ENCODE measurements around the gene TUSC2.

Gene TUSC2

DNA sequence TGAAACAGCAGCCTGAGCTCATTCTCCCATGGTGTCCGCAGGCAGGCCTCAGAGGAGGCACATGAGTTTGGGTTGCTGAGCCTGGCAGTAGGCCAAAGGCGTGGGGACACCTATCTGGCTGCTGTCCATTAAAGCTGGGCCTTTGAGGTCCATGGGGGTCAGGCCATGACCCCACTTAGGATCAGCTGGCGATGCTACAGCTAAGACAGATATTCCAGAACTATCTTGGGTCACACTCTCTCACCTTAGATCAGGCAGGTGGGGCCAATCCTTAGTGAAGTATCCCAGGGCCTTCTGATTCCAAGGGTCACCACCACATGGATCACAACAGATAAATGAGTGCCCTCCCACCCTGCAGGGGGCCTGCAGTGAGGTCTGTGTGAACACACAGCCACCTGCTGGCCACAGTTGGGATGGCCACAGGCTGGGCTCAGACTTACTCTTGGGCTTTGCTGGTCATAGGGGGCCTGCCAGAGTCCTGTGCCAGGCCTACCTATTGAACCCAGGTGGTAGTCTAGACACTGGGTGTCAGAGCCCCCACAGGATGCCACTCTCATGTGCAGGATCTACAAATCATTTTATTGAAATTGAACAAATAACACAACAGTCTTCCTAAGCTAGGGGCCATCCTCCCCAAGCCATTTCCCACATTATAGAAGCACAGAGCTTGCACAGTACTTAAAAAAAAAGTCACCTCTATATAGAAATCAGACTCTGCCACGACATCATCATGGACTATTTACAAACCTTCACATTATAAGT is 3.5 kb downstream of the TUSC2 start:
- Histone ChIP-seq H3K27me3 (ENCODE audit: control insufficient read depth, insufficient read depth, low read length, poor library complexity, severe bottlenecking) (no peaks in the 10 kb centered on the region), H3K27ac (ENCODE audit: insufficient read depth, low read depth, low read length, poor library complexity, severe bottlenecking) (no peak overlapping the region), H3K4me3 (ENCODE audit: insufficient read depth, low read depth, low read length) (no peak overlapping the region), H3K36me3 (ENCODE audit: control insufficient read depth, insufficient read depth, low read length) (peaks cover 9% of the 10 kb centered on the region), H3K4me1 (ENCODE audit: control insufficient read depth, insufficient read depth, low read length) (peaks cover 26% of the 10 kb centered on the region), H3K9me3 (ENCODE audit: control insufficient read depth, low read length) (no peaks in the 10 kb centered on the region)
- WGBS, 2 experiments, result 67 to 78% methylated on average over 4 of the region's 4 CpGs

GRCh38 chr3:50323614-50324199 is 4.3 kb downstream of the TUSC2 start:
- no peaks in the 10 kb centered on the region for H3K27me3 ChIP-seq (ENCODE audit: control insufficient read depth, insufficient read depth, low read length, poor library complexity, severe bottlenecking)
- H3K36me3 ChIP-seq (ENCODE audit: control insufficient read depth, insufficient read depth, low read length), result peaks cover 13% of the 10 kb centered on the region
- no peak overlapping the region for H3K27ac ChIP-seq (ENCODE audit: insufficient read depth, low read depth, low read length, poor library complexity, severe bottlenecking)
- no peak overlapping the region for H3K4me3 ChIP-seq (ENCODE audit: insufficient read depth, low read depth, low read length)
- peaks cover 28% of the 10 kb centered on the region for H3K4me1 ChIP-seq (ENCODE audit: control insufficient read depth, insufficient read depth, low read length)
- no peaks in the 10 kb centered on the region for H3K9me3 ChIP-seq (ENCODE audit: control insufficient read depth, low read length)
- WGBS, 2 experiments, result 86 to 94% methylated on average over 5 of the region's 5 CpGs

- 68 to 76% methylated on average over 4 of the region's 4 CpGs for WGBS, 2 experiments
- Histone ChIP-seq H3K27me3 (ENCODE audit: control insufficient read depth, insufficient read depth, low read length, poor library complexity, severe bottlenecking) (no peaks in the 10 kb centered on the region), H3K27ac (ENCODE audit: insufficient read depth, low read depth, low read length, poor library complexity, severe bottlenecking) (no peak overlapping the region), H3K9me3 (ENCODE audit: control insufficient read depth, low read length) (no peaks in the 10 kb centered on the region), H3K36me3 (ENCODE audit: control insufficient read depth, insufficient read depth, low read length) (peaks cover 18% of the 10 kb centered on the region), H3K4me3 (ENCODE audit: insufficient read depth, low read depth, low read length) (no peak overlapping the region), H3K4me1 (ENCODE audit: control insufficient read depth, insufficient read depth, low read length) (peaks cover 33% of the 10 kb centered on the region)
Observed at GRCh38 chr3:50323092-50323600, 4.9 kb downstream of the TUSC2 start.

GRCh38 chr3:50322386-50323091 is 5.5 kb downstream of the TUSC2 start, which contains the start of gene HYAL2:
HYAL2 (minus strand) TSS chr3:50322745; CDS start chr3:50320489, 2,256 bp downstream.
- peaks cover 24% of the 10 kb centered on the region for H3K36me3 ChIP-seq (ENCODE audit: control insufficient read depth, insufficient read depth, low read length)
- H3K4me3 ChIP-seq (ENCODE audit: insufficient read depth, low read depth, low read length), result peak within 1 kb of the TSS; percentile 89
- 15 to 17% methylated on average over 31 of the region's 31 CpGs for WGBS, 2 experiments
- no peaks in the 10 kb centered on the region for H3K27me3 ChIP-seq (ENCODE audit: control insufficient read depth, insufficient read depth, low read length, poor library complexity, severe bottlenecking)
- peaks cover 33% of the 10 kb centered on the region for H3K4me1 ChIP-seq (ENCODE audit: control insufficient read depth, insufficient read depth, low read length)
- H3K27ac ChIP-seq (ENCODE audit: insufficient read depth, low read depth, low read length, poor library complexity, severe bottlenecking), result peak within 1 kb of the TSS; percentile 99
- H3K9me3 ChIP-seq (ENCODE audit: control insufficient read depth, low read length), result no peaks in the 10 kb centered on the region

- WGBS, 2 experiments, result 5% methylated on average over 14 of the region's 14 CpGs
- peak overlapping the region; percentile 89 for H3K4me3 ChIP-seq (ENCODE audit: insufficient read depth, low read depth, low read length)
- no peaks in the 10 kb centered on the region for H3K27me3 ChIP-seq (ENCODE audit: control insufficient read depth, insufficient read depth, low read length, poor library complexity, severe bottlenecking)
- peaks cover 31% of the 10 kb centered on the region for H3K4me1 ChIP-seq (ENCODE audit: control insufficient read depth, insufficient read depth, low read length)
- peaks cover 24% of the 10 kb centered on the region for H3K36me3 ChIP-seq (ENCODE audit: control insufficient read depth, insufficient read depth, low read length)
- H3K27ac ChIP-seq (ENCODE audit: insufficient read depth, low read depth, low read length, poor library complexity, severe bottlenecking), result no peak overlapping the region
- H3K9me3 ChIP-seq (ENCODE audit: control insufficient read depth, low read length), result no peaks in the 10 kb centered on the region
Observed at GRCh38 chr3:50322115-50322385, 6.0 kb downstream of the TUSC2 start.

GRCh38 chr3:50321336-50322114 is 6.5 kb downstream of the TUSC2 start:
- no peaks in the 10 kb centered on the region for H3K27me3 ChIP-seq (ENCODE audit: control insufficient read depth, insufficient read depth, low read length, poor library complexity, severe bottlenecking)
- no peaks in the 10 kb centered on the region for H3K9me3 ChIP-seq (ENCODE audit: control insufficient read depth, low read length)
- H3K4me3 ChIP-seq (ENCODE audit: insufficient read depth, low read depth, low read length), result peak overlapping the region; percentile 89
- H3K36me3 ChIP-seq (ENCODE audit: control insufficient read depth, insufficient read depth, low read length), result peaks cover 24% of the 10 kb centered on the region
- peak overlapping the region; percentile 99 for H3K27ac ChIP-seq (ENCODE audit: insufficient read depth, low read depth, low read length, poor library complexity, severe bottlenecking)
- 0% methylated on average over 59 of the region's 59 CpGs for WGBS, 2 experiments
- peaks cover 29% of the 10 kb centered on the region for H3K4me1 ChIP-seq (ENCODE audit: control insufficient read depth, insufficient read depth, low read length)

DNA sequence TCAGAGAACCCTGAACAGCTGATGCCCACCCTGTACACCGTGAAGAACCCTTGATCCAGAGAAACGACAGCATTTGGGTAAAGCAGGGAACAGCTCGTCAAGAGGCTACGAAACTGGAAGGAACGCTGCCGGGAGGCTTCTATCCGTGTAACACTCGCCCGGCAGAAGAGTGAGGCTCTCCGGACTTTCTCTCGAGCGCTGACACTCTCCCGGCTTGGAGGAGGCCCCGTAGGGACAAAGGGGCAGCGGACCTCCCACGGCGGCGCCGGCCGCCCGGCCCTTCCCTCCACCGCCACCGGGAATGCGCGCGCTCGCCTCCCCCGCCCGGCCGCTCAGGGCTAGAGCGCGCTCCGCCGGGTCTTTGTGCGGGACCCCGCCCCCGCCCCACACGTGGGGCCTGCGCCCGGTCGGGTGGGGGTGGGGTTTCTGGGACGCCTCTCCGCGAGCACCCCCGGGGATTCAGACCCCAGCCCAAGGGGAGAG is 7.1 kb downstream of the TUSC2 start:
- no peaks in the 10 kb centered on the region for H3K27me3 ChIP-seq (ENCODE audit: control insufficient read depth, insufficient read depth, low read length, poor library complexity, severe bottlenecking)
- H3K27ac ChIP-seq (ENCODE audit: insufficient read depth, low read depth, low read length, poor library complexity, severe bottlenecking), result peak overlapping the region; percentile 99
- H3K4me1 ChIP-seq (ENCODE audit: control insufficient read depth, insufficient read depth, low read length), result peaks cover 29% of the 10 kb centered on the region
- peaks cover 22% of the 10 kb centered on the region for H3K36me3 ChIP-seq (ENCODE audit: control insufficient read depth, insufficient read depth, low read length)
- H3K9me3 ChIP-seq (ENCODE audit: control insufficient read depth, low read length), result no peaks in the 10 kb centered on the region
- WGBS, 2 experiments, result 0 to 1% methylated on average over 45 of the region's 45 CpGs
- peak overlapping the region; percentile 89 for H3K4me3 ChIP-seq (ENCODE audit: insufficient read depth, low read depth, low read length)

GRCh38 chr3:50319894-50320625 is 8.0 kb downstream of the TUSC2 start:
- Histone ChIP-seq H3K36me3 (ENCODE audit: control insufficient read depth, insufficient read depth, low read length) (peaks cover 20% of the 10 kb centered on the region), H3K27me3 (ENCODE audit: control insufficient read depth, insufficient read depth, low read length, poor library complexity, severe bottlenecking) (no peaks in the 10 kb centered on the region), H3K4me1 (ENCODE audit: control insufficient read depth, insufficient read depth, low read length) (peaks cover 29% of the 10 kb centered on the region), H3K27ac (ENCODE audit: insufficient read depth, low read depth, low read length, poor library complexity, severe bottlenecking) (no peak overlapping the region), H3K9me3 (ENCODE audit: control insufficient read depth, low read length) (no peaks in the 10 kb centered on the region), H3K4me3 (ENCODE audit: insufficient read depth, low read depth, low read length) (peak overlapping the region; percentile 89)
- 93% methylated on average over 29 of the region's 29 CpGs for WGBS, 2 experiments

DNA sequence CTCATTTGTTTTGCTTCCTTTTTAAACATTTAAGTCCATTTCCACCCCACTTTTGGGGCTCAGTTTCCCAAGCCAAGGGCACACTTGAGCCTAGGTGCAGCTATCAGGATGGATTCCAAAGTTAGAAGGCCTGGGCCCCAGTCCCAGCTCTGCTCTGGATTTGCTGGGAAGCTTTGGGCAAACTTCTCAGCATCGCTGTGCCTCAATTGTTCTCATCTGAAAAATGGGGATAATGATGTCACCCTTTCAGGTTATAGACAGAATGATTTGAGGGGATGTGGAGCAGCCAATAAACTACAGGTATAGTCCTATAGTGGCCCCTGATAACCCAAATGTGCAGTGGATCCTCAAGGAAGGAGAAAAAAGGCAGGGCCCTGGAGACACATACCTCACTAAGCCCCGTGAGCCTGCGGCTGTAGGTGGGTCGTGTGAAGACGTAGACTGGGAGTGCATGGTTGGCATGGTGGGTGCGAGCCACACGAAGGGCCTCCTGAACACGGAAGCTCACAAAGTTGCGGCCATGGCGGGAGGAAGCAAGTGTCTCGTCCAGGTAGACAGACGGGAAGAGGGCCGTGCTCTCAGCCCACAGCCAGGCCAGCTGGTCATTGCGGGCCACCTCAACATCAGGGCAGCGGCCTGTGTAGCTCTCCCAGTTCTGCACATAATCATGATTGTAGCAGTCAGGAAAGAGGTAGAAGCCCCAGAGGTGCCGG is 8.7 kb downstream of the TUSC2 start:
- peaks cover 20% of the 10 kb centered on the region for H3K36me3 ChIP-seq (ENCODE audit: control insufficient read depth, insufficient read depth, low read length)
- no peaks in the 10 kb centered on the region for H3K27me3 ChIP-seq (ENCODE audit: control insufficient read depth, insufficient read depth, low read length, poor library complexity, severe bottlenecking)
- WGBS, 2 experiments, result 96% methylated on average over 16 of the region's 16 CpGs
- H3K27ac ChIP-seq (ENCODE audit: insufficient read depth, low read depth, low read length, poor library complexity, severe bottlenecking), result no peak overlapping the region
- peaks cover 29% of the 10 kb centered on the region for H3K4me1 ChIP-seq (ENCODE audit: control insufficient read depth, insufficient read depth, low read length)
- H3K9me3 ChIP-seq (ENCODE audit: control insufficient read depth, low read length), result no peaks in the 10 kb centered on the region
- no peak overlapping the region for H3K4me3 ChIP-seq (ENCODE audit: insufficient read depth, low read depth, low read length)
